DOHH2 (cell line): ENCODE data around the gene IFT81.

ENCODE experiments used
- CTCF ChIP-seq: fragments of 200-600 bp; sonication (generic); IDR thresholded peaks from one replicate; pipeline ENCODE4 v1.5.1; 2014; ENCODE audit warnings: antibody characterized with exemption, mild to moderate bottlenecking, low read depth, low read length; ENCODE audit not compliant: poor library complexity, severe bottlenecking
- EZH2phosphoT487 ChIP-seq: fragments of 200-600 bp; sonication (generic); IDR thresholded peaks from 2 replicates; pipeline ENCODE4 v1.6.1; 2017; ENCODE audit warnings: borderline replicate concordance, mild to moderate bottlenecking, antibody characterized with exemption, low read length, moderate library complexity, mixed read lengths

GRCh38 chr12:110175201-110175600 lies 51.0 kb downstream of the IFT81 start:
- TF ChIP-seq CTCF (no peak), EZH2phosphoT487 (no peak)
